H9 (cell line): ENCODE data around the gene TTC27. TPM values are rescaled to one million over a fixed set of nuclear protein-coding genes. Genes with fewer than 3 reads are reported as not detected.

Experiments used
- DNase-seq: peaks from one replicate; pipeline ENCODE4 v3.0.0-alpha.2; 2017
- H2AFZ ChIP-seq: one replicate; pipeline ENCODE4 v1.6.1; 2013; ENCODE audit warnings: mild to moderate bottlenecking, low read length, control low read depth, moderate library complexity
- H2AK5ac ChIP-seq: 2 replicates; pipeline ENCODE4 v1.6.1; 2013; ENCODE audit warnings: low read length, control low read depth, mixed read lengths; ENCODE audit not compliant: insufficient read length
- H2BK120ac ChIP-seq: one replicate; pipeline ENCODE4 v1.6.1; 2013; ENCODE audit warnings: low read depth, mild to moderate bottlenecking, low read length, control low read depth, inconsistent platforms; ENCODE audit not compliant: poor library complexity, severe bottlenecking
- H2BK12ac ChIP-seq: 2 replicates; pipeline ENCODE4 v1.6.1; 2013; ENCODE audit warnings: low read length, control low read depth, mixed read lengths, low read depth; ENCODE audit not compliant: insufficient read length
- H2BK15ac ChIP-seq: 2 replicates; pipeline ENCODE4 v1.6.1; 2013; ENCODE audit warnings: low read depth, low read length, control low read depth
- H2BK20ac ChIP-seq: one replicate; pipeline ENCODE4 v1.6.1; 2013; ENCODE audit warnings: low read depth, mild to moderate bottlenecking, low read length, control low read depth, inconsistent platforms; ENCODE audit not compliant: poor library complexity, severe bottlenecking
- H2BK5ac ChIP-seq: 2 replicates; pipeline ENCODE4 v1.6.1; 2013; ENCODE audit warnings: low read length, control low read depth, mixed read lengths; ENCODE audit not compliant: insufficient read length
- H3K14ac ChIP-seq: 2 replicates; pipeline ENCODE4 v1.6.1; 2013; ENCODE audit warnings: low read length, control low read depth; ENCODE audit not compliant: insufficient read depth
- H3K18ac ChIP-seq: 2 replicates; pipeline ENCODE4 v1.6.1; 2013; ENCODE audit warnings: low read depth, mild to moderate bottlenecking, mixed read lengths, low read length, control low read depth; ENCODE audit not compliant: insufficient read length
- H3K23ac ChIP-seq: 2 replicates; pipeline ENCODE4 v1.6.1; 2013; ENCODE audit warnings: low read length, control low read depth, mixed read lengths, low read depth; ENCODE audit not compliant: insufficient read length
- H3K23me2 ChIP-seq: 2 replicates; pipeline ENCODE4 v1.6.1; 2013; ENCODE audit warnings: low read depth, mild to moderate bottlenecking, mixed read lengths, low read length, control low read depth; ENCODE audit not compliant: insufficient read length, poor library complexity, severe bottlenecking
- H3K27ac ChIP-seq: 2 replicates; pipeline ENCODE4 v1.5.1; 2013; ENCODE audit warnings: low read length, control low read depth, mixed read lengths, low read depth; ENCODE audit not compliant: insufficient read length
- H3K27me3 ChIP-seq: 2 replicates; pipeline ENCODE4 v1.6.1; 2013; ENCODE audit warnings: low read length, control low read depth, inconsistent platforms; ENCODE audit not compliant: insufficient read depth
- H3K4ac ChIP-seq: 2 replicates; pipeline ENCODE4 v1.6.1; 2013; ENCODE audit warnings: low read depth, mild to moderate bottlenecking, control low read depth, inconsistent platforms, low read length, moderate library complexity
- H3K4me1 ChIP-seq: 2 replicates; pipeline ENCODE4 v1.6.1; 2013; ENCODE audit warnings: low read length, control low read depth, inconsistent platforms; ENCODE audit not compliant: insufficient read depth
- H3K4me2 ChIP-seq: 2 replicates; pipeline ENCODE4 v1.6.1; 2013; ENCODE audit warnings: low read length, control low read depth, mixed read lengths; ENCODE audit not compliant: insufficient read length, insufficient read depth
- H3K56ac ChIP-seq: 2 replicates; pipeline ENCODE4 v1.6.1; 2013; ENCODE audit warnings: low read depth, mild to moderate bottlenecking, mixed read lengths, low read length, control low read depth; ENCODE audit not compliant: insufficient read length
- H3K79me1 ChIP-seq: 2 replicates; pipeline ENCODE4 v1.6.1; 2013; ENCODE audit warnings: low read depth, mild to moderate bottlenecking, moderate library complexity, low read length, control low read depth, inconsistent platforms; ENCODE audit not compliant: insufficient read depth, poor library complexity, severe bottlenecking
- H3K79me2 ChIP-seq: 2 replicates; pipeline ENCODE4 v1.6.1; 2013; ENCODE audit warnings: low read length, control low read depth, inconsistent platforms; ENCODE audit not compliant: insufficient read depth
- H3K9ac ChIP-seq: 2 replicates; pipeline ENCODE4 v1.6.1; 2013; ENCODE audit warnings: low read length, control low read depth, mixed read lengths; ENCODE audit not compliant: insufficient read length; ENCODE audit errors: extremely low read depth
- H3K9me3 ChIP-seq: one replicate; pipeline ENCODE4 v1.6.1; 2013; ENCODE audit warnings: low read depth, low read length, inconsistent platforms; ENCODE audit not compliant: control insufficient read depth
- H3T11ph ChIP-seq: one replicate; pipeline ENCODE4 v1.6.1; 2013; ENCODE audit warnings: mild to moderate bottlenecking, low read length, control low read depth, inconsistent platforms
- H4K20me1 ChIP-seq: one replicate; pipeline ENCODE4 v1.6.1; 2013; ENCODE audit not compliant: control insufficient read depth, insufficient read length, insufficient read depth
- H4K5ac ChIP-seq: 2 replicates; pipeline ENCODE4 v1.6.1; 2013; ENCODE audit warnings: low read depth, mild to moderate bottlenecking, mixed read lengths, low read length, control low read depth; ENCODE audit not compliant: insufficient read length
- H4K8ac ChIP-seq: replicated peaks from 2 replicates; pipeline ENCODE4 v1.6.1; 2013; ENCODE audit warnings: low read length, control low read depth, mixed read lengths, low read depth; ENCODE audit not compliant: insufficient read length
- H4K91ac ChIP-seq: 2 replicates; pipeline ENCODE4 v1.6.1; 2013; ENCODE audit warnings: low read depth, mild to moderate bottlenecking, moderate library complexity, mixed read lengths, low read length, control low read depth; ENCODE audit not compliant: insufficient read length
- H3K27ac Mint-ChIP-seq, 3 experiments: 2 replicates in 2 of 3; 3 replicates in 1 of 3; pipeline ENCODE4 v1.8.0; 2020 to 2021; ENCODE audit warnings: mixed read lengths in 3 of 3, mild to moderate bottlenecking in 1 of 3, moderate library complexity in 1 of 3
- H3K27me3 Mint-ChIP-seq: 2 replicates; pipeline ENCODE4 v1.8.0; 2021; ENCODE audit warnings: low read depth, mild to moderate bottlenecking, moderate library complexity, mixed read lengths
- H3K36me3 Mint-ChIP-seq, 3 experiments: 2 replicates in 2 of 3; 3 replicates in 1 of 3; pipeline ENCODE4 v1.8.0; 2020 to 2021; ENCODE audit warnings: low read depth in 3 of 3, mixed read lengths in 3 of 3; ENCODE audit not compliant: insufficient read depth in 1 of 3
- H3K4me1 Mint-ChIP-seq, 2 experiments: 2 replicates each; pipeline ENCODE4 v1.8.0; 2020; ENCODE audit warnings: mixed read lengths in 2 of 2
- H3K4me3 Mint-ChIP-seq, 2 experiments: 2 replicates in 1 of 2; 3 replicates in 1 of 2; pipeline ENCODE4 v1.8.0; 2020 to 2021; ENCODE audit warnings: mild to moderate bottlenecking in 2 of 2, mixed read lengths in 2 of 2, moderate library complexity in 1 of 2
- H3K9me3 Mint-ChIP-seq, 2 experiments: 2 replicates in 1 of 2; 3 replicates in 1 of 2; pipeline ENCODE4 v1.8.0; 2020; ENCODE audit warnings: mild to moderate bottlenecking in 2 of 2, mixed read lengths in 2 of 2, moderate library complexity in 1 of 2
- WGBS: extraction: QIAGEN DNeasy Blood & Tissue Kit; methylation state at CpG from one replicate; pipeline ENCODE4 v1.1.7; 2013; ENCODE audit warnings: missing lambda C conversion rate, low lambda C conversion rate, mixed read lengths; ENCODE audit not compliant: insufficient read length; ENCODE audit errors: extremely low coverage; 5-methylcytosine and 5-hydroxymethylcytosine counted together
- total RNA-seq: library from RNA; stranded (reverse); gene quantifications from 2 replicates; pipeline ENCODE4 v1.2.1, GENCODE V29; 2021
- TF ChIP-seq, protein P1 (sequence below): fragments of 200-600 bp; sonication (generic); conservative IDR thresholded peaks from 3 replicates; pipeline ENCODE4 v1.8.0; 2021; ENCODE audit warnings: antibody characterized with exemption, mild to moderate bottlenecking

TTC27 gene
- total RNA-seq, 1 experiment from 2014 or later: 26.0 TPM

DNA sequence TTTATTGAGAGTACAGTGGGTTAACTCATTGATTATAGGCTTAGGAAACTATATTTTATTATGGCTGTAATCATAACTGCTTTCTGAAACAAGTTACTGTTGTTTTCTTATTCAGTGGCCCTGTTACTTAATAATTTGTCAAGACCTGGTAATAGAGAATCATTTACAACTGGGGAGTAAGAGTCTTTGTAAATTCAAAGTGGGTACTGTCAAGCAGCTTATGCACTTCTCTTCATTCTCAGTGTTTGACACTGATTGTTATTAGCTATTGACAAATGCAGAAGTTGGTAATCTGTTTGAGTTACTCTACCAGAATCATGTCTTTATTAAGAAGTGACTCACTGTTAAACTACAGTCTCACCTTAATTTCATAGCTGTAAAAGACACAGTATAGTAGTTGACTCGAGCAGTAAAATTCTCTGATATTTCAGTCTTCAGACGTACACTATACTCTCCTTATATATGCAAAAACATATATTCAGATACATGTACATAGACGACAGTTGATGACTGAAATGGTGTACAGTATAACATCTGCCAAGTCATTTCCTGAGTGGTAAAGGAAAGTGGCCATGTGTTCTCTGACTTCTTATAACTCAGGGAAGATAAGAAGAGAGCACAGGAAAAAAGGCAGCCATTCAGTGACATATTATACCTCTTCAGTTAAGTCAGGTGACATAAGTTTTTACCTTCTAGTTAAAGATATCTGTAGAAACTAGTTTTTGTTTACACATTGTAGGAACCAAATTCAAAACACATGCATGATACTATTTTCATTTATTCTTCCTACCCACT, 36.0 kb upstream of the TTC27 start:
- no peak for DNase-seq
- Histone ChIP-seq H3K4ac (no peak overlapping the region), H3T11ph (no peak overlapping the region), H3K9ac (no peak overlapping the region), H2AK5ac (no peak overlapping the region), H2BK120ac (no peak overlapping the region), H4K5ac (no peak overlapping the region), H2AFZ (no peak overlapping the region), H4K20me1 (no peaks in the 10 kb centered on the region), H3K14ac (no peak overlapping the region), H2BK20ac (no peak overlapping the region), H2BK5ac (no peak overlapping the region), H2BK12ac (no peak overlapping the region), H3K9me3 (no peaks in the 10 kb centered on the region), H3K23ac (no peak overlapping the region), H3K23me2 (no peaks in the 10 kb centered on the region), H3K27me3 (no peaks in the 10 kb centered on the region), H3K79me2 (no peaks in the 10 kb centered on the region), H3K18ac (no peak overlapping the region), H4K8ac (no peak overlapping the region), H3K4me1 (no peaks in the 10 kb centered on the region), H3K4me2 (no peak overlapping the region), H3K56ac (no peak overlapping the region), H4K91ac (no peak overlapping the region), H3K27ac (no peak overlapping the region), H2BK15ac (no peak overlapping the region), H3K79me1 (no peaks in the 10 kb centered on the region)
- TF ChIP-seq, protein P1, sequence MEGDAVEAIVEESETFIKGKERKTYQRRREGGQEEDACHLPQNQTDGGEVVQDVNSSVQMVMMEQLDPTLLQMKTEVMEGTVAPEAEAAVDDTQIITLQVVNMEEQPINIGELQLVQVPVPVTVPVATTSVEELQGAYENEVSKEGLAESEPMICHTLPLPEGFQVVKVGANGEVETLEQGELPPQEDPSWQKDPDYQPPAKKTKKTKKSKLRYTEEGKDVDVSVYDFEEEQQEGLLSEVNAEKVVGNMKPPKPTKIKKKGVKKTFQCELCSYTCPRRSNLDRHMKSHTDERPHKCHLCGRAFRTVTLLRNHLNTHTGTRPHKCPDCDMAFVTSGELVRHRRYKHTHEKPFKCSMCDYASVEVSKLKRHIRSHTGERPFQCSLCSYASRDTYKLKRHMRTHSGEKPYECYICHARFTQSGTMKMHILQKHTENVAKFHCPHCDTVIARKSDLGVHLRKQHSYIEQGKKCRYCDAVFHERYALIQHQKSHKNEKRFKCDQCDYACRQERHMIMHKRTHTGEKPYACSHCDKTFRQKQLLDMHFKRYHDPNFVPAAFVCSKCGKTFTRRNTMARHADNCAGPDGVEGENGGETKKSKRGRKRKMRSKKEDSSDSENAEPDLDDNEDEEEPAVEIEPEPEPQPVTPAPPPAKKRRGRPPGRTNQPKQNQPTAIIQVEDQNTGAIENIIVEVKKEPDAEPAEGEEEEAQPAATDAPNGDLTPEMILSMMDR: no peak
- whole genome bisulfite sequencing: no CpG with 5 or more reads among the region's 3 CpGs
- no peaks in the 10 kb centered on the region for H3K4me1 Mint-ChIP-seq
- peaks cover 0 to 5% (median 4%) of the 10 kb centered on the region in 3 experiments; a peak in 2 of 7 replicates for H3K36me3 Mint-ChIP-seq
- H3K4me3 Mint-ChIP-seq: no peak overlapping the region
- no peaks in the 10 kb centered on the region for H3K9me3 Mint-ChIP-seq
- H3K27me3 Mint-ChIP-seq: no peaks in the 10 kb centered on the region
- peak overlapping the region in 1 of 3 experiments; percentile 20; a peak in 1 of 7 replicates for H3K27ac Mint-ChIP-seq
